Uterus (tissue), 4 donors: Measurements from ENCODE around the gene KIF1A. TPM values are rescaled to one million over a fixed set of nuclear protein-coding genes. Genes with fewer than 3 reads are reported as not detected.

Source experiments
- DNase-seq, 2 donors: peaks; one replicate each; pipeline ENCODE4 v3.0.0-alpha.2; 2019 to 2020
- H3K27ac ChIP-seq, 2 donors: fragments of 200-600 bp; sonication (generic); 1 replicate in 1 of 2; 2 replicates in 1 of 2; pipeline ENCODE4 v1.5.1; 2016 to 2018
- H3K27me3 ChIP-seq, 2 donors: fragments of 200-600 bp; sonication (generic); one replicate each; pipeline ENCODE4 v1.5.1; 2018 to 2019; ENCODE audit warnings: control low read depth in 1 of 2
- H3K36me3 ChIP-seq, 2 donors: fragments of 200-600 bp; sonication (generic); one replicate each; pipeline ENCODE4 v1.5.1; 2019; ENCODE audit warnings: control low read depth in 1 of 2
- H3K4me1 ChIP-seq, 2 donors: fragments of 200-600 bp; sonication (generic); one replicate each; pipeline ENCODE4 v1.5.1; 2018 to 2019; ENCODE audit warnings: control low read depth in 1 of 2
- H3K4me3 ChIP-seq, 2 donors: fragments of 200-600 bp; sonication (generic); 1 replicate in 1 of 2; 2 replicates in 1 of 2; pipeline ENCODE4 v1.5.1; 2018 to 2019; ENCODE audit warnings: mild to moderate bottlenecking in 1 of 2
- H3K9me3 ChIP-seq, 2 donors: fragments of 200-600 bp; sonication (generic); one replicate each; pipeline ENCODE4 v1.5.1; 2019; ENCODE audit warnings: control low read depth in 1 of 2
- POLR2A ChIP-seq, 2 donors: fragments of 450-650 bp; IDR thresholded peaks; one replicate each; pipeline ENCODE4 v1.6.1; 2016; ENCODE audit warnings: antibody characterized with exemption in 2 of 2, mild to moderate bottlenecking in 1 of 2, moderate library complexity in 1 of 2
- intact Hi-C: fragments of 100-400 bp; cut with DNase I; formaldehyde crosslinking; loops from one replicate; pipeline ENCODE4 v1.15.1; 2023; ENCODE audit warnings: low total_unique reads
- total RNA-seq, 4 donors: library from RNA; depleted of rRNA in 3 of 4; stranded (reverse); fragments of >200 nt in 3 of 4; gene quantifications; one replicate each; pipeline versions ENCODE4 v1.1.0 to v1.2.4, GENCODE V29; 2014 to 2023
- TF ChIP-seq, protein P1 (sequence below), 4 experiments: fragments of 200-600 bp in 2 of 4; fragments of 450-650 bp in 2 of 4; sonication (generic) in 2 of 4; IDR thresholded peaks; one replicate each; pipeline ENCODE4 v1.5.1; 2016 to 2019; ENCODE audit warnings: antibody characterized with exemption in 4 of 4, mild to moderate bottlenecking in 2 of 4, moderate library complexity in 1 of 4
- donor health status: DM: yes; HTN: yes; CAD: no.

The KIF1A gene
- total RNA-seq, 4 donors from 2014 or later: 0.37 to 12.9 TPM; not detected in 2

DNA sequence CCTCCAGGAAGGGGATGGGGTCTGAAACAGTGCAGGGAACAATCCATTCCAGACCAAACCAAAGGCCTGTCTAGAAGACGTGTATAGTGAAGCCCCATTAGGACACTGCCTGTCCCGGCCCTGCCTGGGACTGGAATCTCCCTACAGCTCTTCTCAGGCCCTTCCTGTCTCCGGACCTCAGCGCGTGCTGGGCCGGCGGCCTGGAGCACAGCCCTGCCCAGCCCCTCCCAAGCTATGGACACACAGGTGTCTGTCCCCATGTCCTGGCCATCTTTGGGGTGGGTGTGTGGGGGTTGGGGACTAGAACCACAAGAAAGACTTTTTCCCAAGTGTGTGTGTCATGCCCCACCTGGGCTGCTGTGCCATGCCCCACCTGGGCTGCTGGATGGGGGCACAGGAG lies 51.8 kb downstream of the KIF1A start:
- intact Hi-C loops: no loop called here

DNA sequence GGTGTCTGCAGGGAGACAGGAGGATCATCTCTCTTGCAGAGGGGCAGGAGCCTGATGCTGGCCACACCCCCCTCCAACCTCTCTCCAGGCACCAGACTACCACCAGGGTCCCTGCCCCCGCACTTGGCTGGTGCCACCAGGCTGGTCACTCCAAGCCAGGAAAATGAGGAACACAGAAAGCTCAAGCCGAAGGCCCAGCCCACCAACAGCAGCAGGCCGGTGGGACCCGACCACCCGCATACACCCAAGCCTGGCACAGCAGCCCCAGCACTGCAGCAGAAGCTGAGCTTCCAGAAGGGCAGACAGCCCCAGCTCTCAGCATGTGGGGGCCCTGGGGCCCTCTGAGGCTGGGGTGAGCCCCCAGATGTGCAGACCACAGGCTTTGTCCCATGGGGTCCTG lies 52.7 kb downstream of the KIF1A start:
- TF ChIP-seq, protein P1, sequence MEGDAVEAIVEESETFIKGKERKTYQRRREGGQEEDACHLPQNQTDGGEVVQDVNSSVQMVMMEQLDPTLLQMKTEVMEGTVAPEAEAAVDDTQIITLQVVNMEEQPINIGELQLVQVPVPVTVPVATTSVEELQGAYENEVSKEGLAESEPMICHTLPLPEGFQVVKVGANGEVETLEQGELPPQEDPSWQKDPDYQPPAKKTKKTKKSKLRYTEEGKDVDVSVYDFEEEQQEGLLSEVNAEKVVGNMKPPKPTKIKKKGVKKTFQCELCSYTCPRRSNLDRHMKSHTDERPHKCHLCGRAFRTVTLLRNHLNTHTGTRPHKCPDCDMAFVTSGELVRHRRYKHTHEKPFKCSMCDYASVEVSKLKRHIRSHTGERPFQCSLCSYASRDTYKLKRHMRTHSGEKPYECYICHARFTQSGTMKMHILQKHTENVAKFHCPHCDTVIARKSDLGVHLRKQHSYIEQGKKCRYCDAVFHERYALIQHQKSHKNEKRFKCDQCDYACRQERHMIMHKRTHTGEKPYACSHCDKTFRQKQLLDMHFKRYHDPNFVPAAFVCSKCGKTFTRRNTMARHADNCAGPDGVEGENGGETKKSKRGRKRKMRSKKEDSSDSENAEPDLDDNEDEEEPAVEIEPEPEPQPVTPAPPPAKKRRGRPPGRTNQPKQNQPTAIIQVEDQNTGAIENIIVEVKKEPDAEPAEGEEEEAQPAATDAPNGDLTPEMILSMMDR (IDR thresholded peaks at IDR 0.05): no peak
- no peak for TF ChIP-seq POLR2A (IDR thresholded peaks at IDR 0.05)
- no peaks in the 10 kb centered on the region for H3K4me1 ChIP-seq
- no peaks in the 10 kb centered on the region for H3K36me3 ChIP-seq
- no peaks in the 10 kb centered on the region for H3K9me3 ChIP-seq
- no peak overlapping the region for H3K27ac ChIP-seq
- no peak for DNase-seq
- intact Hi-C loops: no loop called here
- H3K27me3 ChIP-seq: no peaks in the 10 kb centered on the region
- no peak overlapping the region for H3K4me3 ChIP-seq

More for the DNA sequence above, 51.8 kb downstream of the KIF1A start:
- H3K27me3 ChIP-seq: no peaks in the 10 kb centered on the region
- H3K27ac ChIP-seq: no peak overlapping the region
- H3K9me3 ChIP-seq: no peaks in the 10 kb centered on the region
- no peaks in the 10 kb centered on the region for H3K4me1 ChIP-seq
- no peaks in the 10 kb centered on the region for H3K36me3 ChIP-seq
- DNase-seq: no peak
- H3K4me3 ChIP-seq: no peak overlapping the region
- TF ChIP-seq POLR2A (IDR thresholded peaks at IDR 0.05): no peak
- TF ChIP-seq, protein P1 (IDR thresholded peaks at IDR 0.05): no peak

DNA sequence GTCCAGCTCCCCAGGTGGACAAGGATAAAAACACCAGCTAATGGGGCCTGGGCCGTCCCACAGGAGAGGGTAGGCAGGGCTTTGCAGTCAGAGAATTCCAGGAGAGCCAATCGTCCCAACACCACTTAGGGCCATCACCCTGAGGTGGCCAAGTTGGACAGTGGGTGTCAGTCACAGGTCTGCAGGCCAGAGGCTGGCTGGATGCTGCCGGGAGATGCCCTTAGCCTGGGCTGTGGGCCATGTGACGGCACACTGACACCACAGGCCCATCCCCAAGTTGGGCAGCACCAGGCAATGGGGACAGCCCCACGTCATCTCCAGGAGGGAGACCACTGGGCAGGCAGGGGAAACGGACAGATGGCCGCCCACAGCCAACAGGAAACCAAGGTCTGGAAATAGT lies 53.9 kb downstream of the KIF1A start:
- no peaks in the 10 kb centered on the region for H3K9me3 ChIP-seq
- intact Hi-C loops: no loop called here
- TF ChIP-seq, protein P1 (IDR thresholded peaks at IDR 0.05): no peak
- TF ChIP-seq POLR2A (IDR thresholded peaks at IDR 0.05): no peak

DNA sequence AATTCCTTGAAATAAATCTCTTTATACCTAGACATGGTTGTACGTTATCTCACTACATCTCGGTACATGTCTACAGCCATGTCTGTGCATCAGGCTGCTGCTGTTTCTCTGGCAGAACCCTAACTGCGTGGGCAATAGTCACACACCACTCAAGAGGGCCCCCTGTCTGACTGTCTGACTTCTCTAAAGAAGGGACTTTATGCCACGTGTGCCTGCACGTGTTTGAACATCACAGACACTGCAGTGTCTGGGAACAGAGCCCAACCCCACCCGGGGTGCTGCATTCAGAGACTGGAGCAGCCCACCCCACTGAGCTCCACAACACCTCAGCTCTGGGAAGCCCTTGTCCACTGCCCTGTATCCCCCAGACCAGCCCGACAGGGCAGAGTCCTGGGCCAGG lies 55.0 kb downstream of the KIF1A start:
- Histone ChIP-seq H3K27ac (no peak overlapping the region), H3K36me3 (no peaks in the 10 kb centered on the region), H3K9me3 (no peaks in the 10 kb centered on the region), H3K27me3 (no peaks in the 10 kb centered on the region), H3K4me1 (no peaks in the 10 kb centered on the region), H3K4me3 (no peak overlapping the region)
- TF ChIP-seq POLR2A (IDR thresholded peaks at IDR 0.05): no peak
- TF ChIP-seq, protein P1 (IDR thresholded peaks at IDR 0.05): no peak
- DNase-seq: no peak
- intact Hi-C loops: no loop called here

More for the DNA sequence above, 53.9 kb downstream of the KIF1A start:
- Histone ChIP-seq H3K27ac (no peak overlapping the region), H3K4me1 (no peaks in the 10 kb centered on the region), H3K36me3 (no peaks in the 10 kb centered on the region), H3K27me3 (no peaks in the 10 kb centered on the region), H3K4me3 (no peak overlapping the region)
- no peak for DNase-seq

DNA sequence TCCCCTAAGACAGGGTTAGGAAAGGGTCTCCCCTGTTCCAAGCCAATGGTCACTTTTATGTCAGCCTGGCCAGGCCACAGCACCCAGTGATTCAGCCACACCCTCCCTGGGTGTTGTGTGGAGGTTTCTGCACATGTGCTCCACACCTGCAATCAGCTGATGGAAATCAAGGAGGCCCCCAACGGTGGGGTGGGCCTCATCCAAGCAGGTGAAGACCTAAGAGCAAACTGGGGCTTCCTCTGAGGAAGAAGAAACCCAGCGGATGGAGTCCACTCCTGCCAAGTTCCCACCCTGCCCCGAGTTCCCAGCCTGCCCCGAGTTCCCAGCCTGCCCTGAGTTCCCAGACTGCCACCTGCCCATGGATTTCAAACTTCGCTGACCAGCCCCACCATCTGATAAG lies 55.4 kb downstream of the KIF1A start:
- H3K4me1 ChIP-seq: no peaks in the 10 kb centered on the region
- H3K9me3 ChIP-seq: no peaks in the 10 kb centered on the region
- TF ChIP-seq, protein P1 (IDR thresholded peaks at IDR 0.05): no peak
- TF ChIP-seq POLR2A (IDR thresholded peaks at IDR 0.05): no peak
- no peak overlapping the region for H3K27ac ChIP-seq
- no peaks in the 10 kb centered on the region for H3K36me3 ChIP-seq
- H3K27me3 ChIP-seq: no peaks in the 10 kb centered on the region
- no peak for DNase-seq
- intact Hi-C loops: no loop called here
- no peak overlapping the region for H3K4me3 ChIP-seq
